Umbilical cord (tissue), 2 donors: ENCODE results near the gene SMAD6. TPM values are rescaled to one million over a fixed set of nuclear protein-coding genes. Genes with fewer than 3 reads are reported as not detected.

Experiments used
- DNase-seq: peaks from one replicate; pipeline ENCODE4 v3.0.0-alpha.2; 2015; ENCODE audit warnings: low spot score
- total RNA-seq: library from RNA; depleted of rRNA; stranded (reverse); fragments of >200 nt; gene quantifications from one replicate; pipeline ENCODE4 v1.2.3, GENCODE V29; 2014; ENCODE audit warnings: low replicate concordance; ENCODE audit not compliant: insufficient read depth

Gene SMAD6
- total RNA-seq, 1 donor from 2014 or later = 45.5 TPM

GRCh38 chr15:66721020-66721419 is 19.0 kb downstream of the SMAD6 start:
- DNase-seq = no peak

GRCh38 chr15:66721501-66721937 is 19.5 kb downstream of the SMAD6 start:
- no peak for DNase-seq

GRCh38 chr15:66721954-66722353 is 19.9 kb downstream of the SMAD6 start:
- no peak for DNase-seq

GRCh38 chr15:66722757-66723540 is 20.9 kb downstream of the SMAD6 start:
- no peak for DNase-seq

- DNase-seq = no peak
Measured at GRCh38 chr15:66723826-66724731, 22.0 kb downstream of the SMAD6 start.

- no peak for DNase-seq
Measured at GRCh38 chr15:66724732-66725463, 22.9 kb downstream of the SMAD6 start.

- no peak for DNase-seq
Measured at GRCh38 chr15:66725464-66725785, 23.4 kb downstream of the SMAD6 start.

GRCh38 chr15:66726386-66726785 is 24.4 kb downstream of the SMAD6 start:
- no peak for DNase-seq

GRCh38 chr15:66729331-66729951 is 27.4 kb downstream of the SMAD6 start:
- DNase-seq = peak; percentile 87

GRCh38 chr15:66730168-66731021 is 28.4 kb downstream of the SMAD6 start:
- no peak for DNase-seq

- no peak for DNase-seq
Measured at GRCh38 chr15:66733976-66734375, 31.9 kb downstream of the SMAD6 start.

GRCh38 chr15:66734961-66735908 is 33.2 kb downstream of the SMAD6 start:
- DNase-seq = no peak

- no peak for DNase-seq
Measured at GRCh38 chr15:66735909-66736305, 33.9 kb downstream of the SMAD6 start.

GRCh38 chr15:66737243-66738010 is 35.4 kb downstream of the SMAD6 start:
- DNase-seq = no peak

- no peak for DNase-seq
Measured at GRCh38 chr15:66738116-66738515, 36.1 kb downstream of the SMAD6 start.

- no peak for DNase-seq
Measured at GRCh38 chr15:66738595-66738994, 36.6 kb downstream of the SMAD6 start.

- DNase-seq = no peak
Measured at GRCh38 chr15:66739287-66739686, 37.3 kb downstream of the SMAD6 start.

GRCh38 chr15:66740802-66741201 is 38.8 kb downstream of the SMAD6 start:
- peak; percentile 81 for DNase-seq

- DNase-seq = no peak
Measured at GRCh38 chr15:66741646-66742045, 39.6 kb downstream of the SMAD6 start.
